HCT116 (cell line): ENCODE data around the gene DCTN3. TPM values are rescaled to one million over a fixed set of nuclear protein-coding genes. Genes with fewer than 3 reads are reported as not detected.

ENCODE experiments used
- ATAC-seq: fragments of 200-7000 bp; cut with Tn5 transposase; 2 replicates; pipeline ENCODE4 v1.9.1; 2020; ENCODE audit warnings: mild to moderate bottlenecking, moderate library complexity
- BruUV-seq: library from RNA; stranded (reverse); fragments of 400-500 nt; replicated peaks from 2 replicates; lab custom pipeline; 2021; lab: Mats Ljungman, UMichigan
- CTCF ChIA-PET: fragments of 300-600 bp; sonication (Branson Sonifier 250); formaldehyde crosslinking; loops from one replicate; lab custom pipeline; 2021; ENCODE audit warnings: antibody characterized with exemption; lab: Charles Lee
- POLR2A ChIA-PET: fragments of 300-600, 350-600 bp; sonication (Branson Sonifier 250); formaldehyde crosslinking; loops from one replicate; lab custom pipeline; 2021; ENCODE audit warnings: antibody characterized with exemption; lab: Charles Lee
- RAD21 ChIA-PET, 2 experiments: fragments of 300-600 bp; sonication (Branson Sonifier 250); formaldehyde crosslinking; loops; one replicate each; lab custom pipeline; 2023; ENCODE audit warnings: low total read pairs in 2 of 2; ENCODE audit not compliant: uncharacterized antibody in 2 of 2, unreplicated experiment in 2 of 2, low non-redundant PET in 1 of 2; lab: Charles Lee
- DNase-seq: peaks from one replicate; pipeline ENCODE4 v3.0.0-alpha.2; 2010; ENCODE audit warnings: low read depth, low spot score
- H2AFZ ChIP-seq: fragments of 200-600 bp; shearing (Covaris generic), sonication (generic); 2 replicates; pipeline ENCODE4 v1.6.1; 2017; ENCODE audit warnings: low read depth, mixed run types, mixed read lengths, antibody characterized with exemption, low read length; ENCODE audit not compliant: poor library complexity, severe bottlenecking
- H3K27ac ChIP-seq: 2 replicates; pipeline ENCODE4 v1.5.1; 2012; ENCODE audit warnings: low read depth, low read length
- H3K27me3 ChIP-seq: fragments of 200-600 bp; sonication (generic); 2 replicates; pipeline ENCODE4 v1.6.1; 2016; ENCODE audit warnings: mixed run types, low read length, mixed read lengths; ENCODE audit not compliant: insufficient read depth
- H3K36me3 ChIP-seq, 2 experiments: fragments of 200-500 bp in 1 of 2; fragments of 200-600 bp in 1 of 2; sonication (Bioruptor generic) in 1 of 2; sonication (generic) in 1 of 2; 2 replicates each; pipeline versions ENCODE4 v1.5.1 to v1.6.1; 2014 to 2016; ENCODE audit warnings: low read length in 2 of 2, inconsistent platforms in 1 of 2, mixed read lengths in 1 of 2, mixed run types in 1 of 2; ENCODE audit not compliant: insufficient read depth in 2 of 2, control insufficient read depth in 1 of 2
- H3K4me1 ChIP-seq, 2 experiments: fragments of 200-600 bp in 1 of 2; sonication (generic) in 1 of 2; 2 replicates each; pipeline versions ENCODE4 v1.5.1 to v1.6.1; 2012 to 2017; ENCODE audit warnings: low read length in 2 of 2, inconsistent platforms in 1 of 2, mild to moderate bottlenecking in 1 of 2, mixed read lengths in 1 of 2, mixed run types in 1 of 2, moderate library complexity in 1 of 2; ENCODE audit not compliant: insufficient read depth in 2 of 2, control insufficient read depth in 1 of 2
- H3K4me2 ChIP-seq: fragments of 200-600 bp; sonication (generic); 2 replicates; pipeline ENCODE4 v1.6.1; 2017; ENCODE audit warnings: mixed run types, low read length, mixed read lengths
- H3K4me3 ChIP-seq, 2 experiments: fragments of 200-600 bp in 1 of 2; sonication (generic) in 1 of 2; replicated peaks in 1 of 2; 2 replicates each; pipeline ENCODE4 v1.5.1; 2011 to 2016; ENCODE audit warnings: low read length in 2 of 2, control low read depth in 1 of 2, low read depth in 1 of 2, mild to moderate bottlenecking in 1 of 2, mixed read lengths in 1 of 2, mixed run types in 1 of 2
- H3K79me2 ChIP-seq: fragments of 200-600 bp; sonication (generic); 2 replicates; pipeline ENCODE4 v1.6.1; 2017; ENCODE audit warnings: mild to moderate bottlenecking, mixed run types, low read length, moderate library complexity, mixed read lengths; ENCODE audit not compliant: insufficient read depth
- H3K9ac ChIP-seq: fragments of 200-600 bp; sonication (generic); 2 replicates; pipeline ENCODE4 v1.6.1; 2016; ENCODE audit warnings: low read length, mixed read lengths
- H3K9me2 ChIP-seq: fragments of 200-600 bp; sonication (generic), shearing (Covaris generic); 2 replicates; pipeline ENCODE4 v1.6.1; 2017; ENCODE audit warnings: mixed run types, mild to moderate bottlenecking, moderate library complexity; ENCODE audit not compliant: insufficient read depth
- H3K9me3 ChIP-seq, 2 experiments: fragments of 200-500 bp in 1 of 2; fragments of 200-600 bp in 1 of 2; sonication (Bioruptor generic) in 1 of 2; sonication (generic) in 1 of 2; 2 replicates each; pipeline ENCODE4 v1.6.1; 2014 to 2017; ENCODE audit warnings: low read length in 2 of 2, mixed read lengths in 2 of 2, inconsistent platforms in 1 of 2, low read depth in 1 of 2, mild to moderate bottlenecking in 1 of 2, mixed run types in 1 of 2, moderate library complexity in 1 of 2; ENCODE audit not compliant: control insufficient read depth in 1 of 2, insufficient read depth in 1 of 2
- H4K20me1 ChIP-seq: fragments of 200-600 bp; sonication (generic), shearing (Covaris generic); 2 replicates; pipeline ENCODE4 v1.6.1; 2017; ENCODE audit warnings: mixed run types, mild to moderate bottlenecking, moderate library complexity; ENCODE audit not compliant: insufficient read depth
- CBX3 ChIP-seq: IDR thresholded peaks from 2 replicates; pipeline ENCODE4 v1.6.1; 2012; ENCODE audit warnings: low read depth
- CEBPB ChIP-seq: IDR thresholded peaks from 2 replicates; pipeline ENCODE4 v1.6.1; 2012; ENCODE audit warnings: low read depth
- EZH2 ChIP-seq: fragments of 200-600 bp; sonication (generic); IDR thresholded peaks from 2 replicates; pipeline ENCODE4 v1.6.1; 2017; ENCODE audit warnings: antibody characterized with exemption, mixed run types
- EZH2phosphoT487 ChIP-seq: fragments of 200-600 bp; IDR thresholded peaks from 2 replicates; pipeline ENCODE4 v1.6.1; 2018; ENCODE audit warnings: antibody characterized with exemption, borderline replicate concordance
- FOSL1 ChIP-seq: IDR thresholded peaks from 2 replicates; pipeline ENCODE4 v1.6.1; 2012; ENCODE audit warnings: low read depth
- JUND ChIP-seq: IDR thresholded peaks from 2 replicates; pipeline ENCODE4 v1.6.1; 2012
- SIN3A ChIP-seq: IDR thresholded peaks from 2 replicates; pipeline ENCODE4 v1.6.1; 2012; ENCODE audit warnings: low read depth
- SP1 ChIP-seq: IDR thresholded peaks from 2 replicates; pipeline ENCODE4 v1.6.1; 2012; ENCODE audit warnings: low read depth
- TCF7L2 ChIP-seq: IDR thresholded peaks from 2 replicates; pipeline ENCODE4 v1.7.0; 2011; ENCODE audit warnings: borderline replicate concordance, inconsistent platforms; ENCODE audit not compliant: insufficient read depth, insufficient read length; ENCODE audit errors: extremely low read depth
- ZFX ChIP-seq: fragments of 450-650 bp; IDR thresholded peaks from 2 replicates; pipeline ENCODE4 v1.6.1; 2017
- intact Hi-C: fragments of 100-400 bp; cut with micrococcal nuclease; formaldehyde crosslinking; loops from 2 replicates; pipeline ENCODE4 v1.10.0; 2022
- total RNA-seq: library from RNA; stranded (reverse); gene quantifications from one replicate; pipeline ENCODE4 v1.2.1, GENCODE V29; 2021; ENCODE audit not compliant: unreplicated experiment
- TF ChIP-seq, protein P1 (sequence below): IDR thresholded peaks from 2 replicates; pipeline ENCODE4 v1.6.1; 2012
- TF ChIP-seq, protein P2 (sequence below), 3 experiments: fragments of 200-600 bp in 1 of 3; sonication (generic) in 1 of 3; IDR thresholded peaks in 2 of 3; conservative IDR thresholded peaks in 1 of 3; 2 replicates each; pipeline ENCODE4 v1.5.1; 2012 to 2017; ENCODE audit warnings: low read depth in 2 of 3, low read length in 2 of 3, antibody characterized with exemption in 1 of 3, borderline replicate concordance in 1 of 3, control low read depth in 1 of 3, mild to moderate bottlenecking in 1 of 3, mixed read lengths in 1 of 3, mixed run types in 1 of 3, moderate library complexity in 1 of 3; ENCODE audit not compliant: insufficient read depth in 1 of 3
- TF ChIP-seq, protein P3 (sequence below): IDR thresholded peaks from 2 replicates; pipeline ENCODE4 v1.6.1; 2012

The DCTN3 gene
- total RNA-seq, 1 experiment from 2014 or later, result 64.0 TPM

DNA sequence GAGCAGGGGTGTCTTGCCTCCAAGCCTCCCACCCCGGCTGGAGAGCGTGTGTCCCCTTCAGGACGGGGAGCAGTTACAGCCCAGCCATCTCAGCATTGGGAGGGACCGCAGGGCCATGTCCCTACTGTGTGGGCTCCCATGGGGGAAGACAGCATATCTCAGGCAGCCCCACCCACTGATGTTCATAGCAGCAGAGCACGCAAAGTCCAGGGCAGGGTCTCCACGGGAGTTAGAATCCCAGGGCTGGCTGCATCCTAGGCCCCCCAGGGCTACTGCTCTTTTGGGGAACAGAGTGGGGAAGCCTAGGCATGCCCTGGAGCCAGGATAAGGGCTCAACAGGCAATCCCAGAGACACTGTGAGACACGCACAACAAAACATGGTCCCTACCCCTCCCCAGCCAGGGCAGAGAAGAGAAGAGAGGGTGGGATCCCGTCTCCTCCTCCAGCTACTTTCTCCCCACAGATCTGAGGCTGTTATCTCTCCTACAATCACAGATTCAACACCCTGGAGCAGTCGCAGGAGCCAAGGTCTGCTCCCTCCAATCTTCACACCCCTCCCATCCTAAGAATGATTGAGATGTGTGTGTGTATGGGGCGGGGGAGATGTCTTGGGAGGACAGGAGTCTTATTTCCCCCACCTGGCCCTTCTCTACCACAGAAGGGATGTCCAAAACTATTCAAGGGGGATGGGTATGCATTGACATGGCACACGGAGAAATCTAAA is 34.2 kb downstream of the DCTN3 start:
- BruUV-seq, result no TSS peak
- no peak overlapping the region for H3K4me2 ChIP-seq
- RAD21 ChIA-PET, result no interaction called here
- H3K4me1 ChIP-seq, result no peaks in the 10 kb centered on the region
- no peak overlapping the region for H3K4me3 ChIP-seq
- peaks cover 13% of the 10 kb centered on the region; the same call in 1 of the 2 replicates for H3K27me3 ChIP-seq
- DNase-seq (no peak), ATAC-seq (no peak)
- H3K79me2 ChIP-seq, result no peaks in the 10 kb centered on the region
- POLR2A ChIA-PET, result no interaction called here
- H2AFZ ChIP-seq, result no peak overlapping the region
- no peaks in the 10 kb centered on the region for H3K9me2 ChIP-seq
- H3K27ac ChIP-seq, result no peak overlapping the region
- H4K20me1 ChIP-seq, result no peaks in the 10 kb centered on the region
- CTCF ChIA-PET, result no interaction called here
- intact Hi-C loops, result no loop called here
- H3K36me3 ChIP-seq, result no peaks in the 10 kb centered on the region
- no peak overlapping the region for H3K9ac ChIP-seq
- H3K9me3 ChIP-seq, result no peaks in the 10 kb centered on the region
- no peak for TF ChIP-seq FOSL1
- TF ChIP-seq, protein P1, sequence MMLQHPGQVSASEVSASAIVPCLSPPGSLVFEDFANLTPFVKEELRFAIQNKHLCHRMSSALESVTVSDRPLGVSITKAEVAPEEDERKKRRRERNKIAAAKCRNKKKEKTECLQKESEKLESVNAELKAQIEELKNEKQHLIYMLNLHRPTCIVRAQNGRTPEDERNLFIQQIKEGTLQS, result no peak
- no peak for TF ChIP-seq CEBPB
- TF ChIP-seq, protein P2, sequence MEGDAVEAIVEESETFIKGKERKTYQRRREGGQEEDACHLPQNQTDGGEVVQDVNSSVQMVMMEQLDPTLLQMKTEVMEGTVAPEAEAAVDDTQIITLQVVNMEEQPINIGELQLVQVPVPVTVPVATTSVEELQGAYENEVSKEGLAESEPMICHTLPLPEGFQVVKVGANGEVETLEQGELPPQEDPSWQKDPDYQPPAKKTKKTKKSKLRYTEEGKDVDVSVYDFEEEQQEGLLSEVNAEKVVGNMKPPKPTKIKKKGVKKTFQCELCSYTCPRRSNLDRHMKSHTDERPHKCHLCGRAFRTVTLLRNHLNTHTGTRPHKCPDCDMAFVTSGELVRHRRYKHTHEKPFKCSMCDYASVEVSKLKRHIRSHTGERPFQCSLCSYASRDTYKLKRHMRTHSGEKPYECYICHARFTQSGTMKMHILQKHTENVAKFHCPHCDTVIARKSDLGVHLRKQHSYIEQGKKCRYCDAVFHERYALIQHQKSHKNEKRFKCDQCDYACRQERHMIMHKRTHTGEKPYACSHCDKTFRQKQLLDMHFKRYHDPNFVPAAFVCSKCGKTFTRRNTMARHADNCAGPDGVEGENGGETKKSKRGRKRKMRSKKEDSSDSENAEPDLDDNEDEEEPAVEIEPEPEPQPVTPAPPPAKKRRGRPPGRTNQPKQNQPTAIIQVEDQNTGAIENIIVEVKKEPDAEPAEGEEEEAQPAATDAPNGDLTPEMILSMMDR (IDR thresholded peaks at IDR 0.05 in 2 of 3, conservative IDR thresholded peaks at IDR 0.05 in 1 of 3; ENCODE audit: borderline replicate concordance in 1 of 3, insufficient read depth in 1 of 3, low read depth in 2 of 3, low read length in 2 of 3), result no peak
- TF ChIP-seq, protein P3, sequence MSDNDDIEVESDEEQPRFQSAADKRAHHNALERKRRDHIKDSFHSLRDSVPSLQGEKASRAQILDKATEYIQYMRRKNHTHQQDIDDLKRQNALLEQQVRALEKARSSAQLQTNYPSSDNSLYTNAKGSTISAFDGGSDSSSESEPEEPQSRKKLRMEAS, result no peak
- TF ChIP-seq ZFX, result no peak
- TF ChIP-seq JUND, result no peak
- no peak for TF ChIP-seq SP1
- no peak for TF ChIP-seq EZH2
- no peak for TF ChIP-seq EZH2phosphoT487
- no peak for TF ChIP-seq SIN3A
- TF ChIP-seq TCF7L2, result no peak
- no peak for TF ChIP-seq CBX3
- TF ChIP-seq, all 23 proteins: peak for 0
